ENCODE data around the gene FBXW4. TPM values are rescaled to one million over a fixed set of nuclear protein-coding genes. Genes with fewer than 3 reads are reported as not detected.

The FBXW4 gene
- total and polyA plus RNA-seq, 12 donors, result 34.4 to 81.7 (median 58.0) TPM

GRCh38 chr10:101709359-101710058 is 14.5 kb upstream of the FBXW4 start:
- intact Hi-C loops (cut with DNase I), result no loop called here
- no peaks in the 10 kb centered on the region for H3K36me3 ChIP-seq (replicated peaks in 1 of 2)
- DNase-seq, result no peak
- no peaks in the 10 kb centered on the region for H3K9me3 ChIP-seq (replicated peaks in 1 of 3)
- 65 to 75% (median 65%) methylated on average over 9 of the region's 9 CpGs for WGBS, 4 donors
- TF ChIP-seq CTCF (IDR thresholded peaks at IDR 0.05) (no peak), POLR2A (IDR thresholded peaks at IDR 0.05) (no peak)
- no peak overlapping the region for H3K27ac ChIP-seq
- H3K4me1 ChIP-seq (replicated peaks in 1 of 2), result no peaks in the 10 kb centered on the region
- peaks cover 19% of the 10 kb centered on the region for H3K27me3 ChIP-seq
- no peak overlapping the region for H3K4me3 ChIP-seq

GRCh38 chr10:101708870-101709269 is 13.9 kb upstream of the FBXW4 start:
- TF ChIP-seq POLR2A (IDR thresholded peaks at IDR 0.05) (no peak), CTCF (IDR thresholded peaks at IDR 0.05) (no peak)

GRCh38 chr10:101708073-101708472 is 13.1 kb upstream of the FBXW4 start:
- Histone ChIP-seq H3K4me3 (no peak overlapping the region), H3K9me3 (replicated peaks in 1 of 3) (no peaks in the 10 kb centered on the region), H3K36me3 (replicated peaks in 1 of 2) (no peaks in the 10 kb centered on the region), H3K27ac (no peak overlapping the region), H3K27me3 (peaks cover 19% of the 10 kb centered on the region), H3K4me1 (replicated peaks in 1 of 2) (no peaks in the 10 kb centered on the region)
- intact Hi-C loops (cut with DNase I), result no loop called here
- DNase-seq, result no peak
- no peak for TF ChIP-seq POLR2A (IDR thresholded peaks at IDR 0.05)
- TF ChIP-seq CTCF (IDR thresholded peaks at IDR 0.05), result no peak
- WGBS, 4 donors, result 73 to 93% (median 89%) methylated on average over 1 of the region's 1 CpG

More at GRCh38 chr10:101708870-101709269, 13.9 kb upstream of the FBXW4 start:
- H3K27me3 ChIP-seq, result peaks cover 19% of the 10 kb centered on the region
- DNase-seq, result no peak
- H3K4me3 ChIP-seq, result no peak overlapping the region
- H3K27ac ChIP-seq, result no peak overlapping the region
- H3K4me1 ChIP-seq (replicated peaks in 1 of 2), result no peaks in the 10 kb centered on the region
- H3K36me3 ChIP-seq (replicated peaks in 1 of 2), result no peaks in the 10 kb centered on the region
- 76 to 91% (median 85%) methylated on average over 2 of the region's 2 CpGs for WGBS, 4 donors
- no peaks in the 10 kb centered on the region for H3K9me3 ChIP-seq (replicated peaks in 1 of 3)
- intact Hi-C loops (cut with DNase I), result no loop called here

GRCh38 chr10:101704331-101704730 is 9.4 kb upstream of the FBXW4 start:
- 86 to 96% (median 91%) methylated on average over 2 of the region's 2 CpGs for WGBS, 4 donors
- Histone ChIP-seq H3K27me3 (peaks cover 4% of the 10 kb centered on the region), H3K36me3 (replicated peaks in 1 of 2) (no peaks in the 10 kb centered on the region), H3K4me3 (no peak overlapping the region), H3K4me1 (replicated peaks in 1 of 2) (no peaks in the 10 kb centered on the region), H3K27ac (no peak overlapping the region), H3K9me3 (replicated peaks in 1 of 3) (no peaks in the 10 kb centered on the region)
- TF ChIP-seq POLR2A (IDR thresholded peaks at IDR 0.05), result no peak
- intact Hi-C loops (cut with DNase I), result no loop called here
- no peak for DNase-seq

GRCh38 chr10:101696632-101697031 is 1.7 kb upstream of the FBXW4 start:
- Histone ChIP-seq H3K9me3 (replicated peaks in 1 of 3) (no peaks in the 10 kb centered on the region), H3K36me3 (replicated peaks in 1 of 2) (no peaks in the 10 kb centered on the region), H3K4me3 (no peak overlapping the region), H3K27me3 (no peaks in the 10 kb centered on the region), H3K4me1 (replicated peaks in 1 of 2) (peaks cover 13 to 29% of the 10 kb centered on the region in 2 donors), H3K27ac (no peak overlapping the region)
- no peak for TF ChIP-seq CTCF (IDR thresholded peaks at IDR 0.05)
- no peak for DNase-seq
- 88 to 92% (median 91%) methylated on average over 3 of the region's 3 CpGs for WGBS, 4 donors
- intact Hi-C loops (cut with DNase I), result no loop called here
